GM18907 (cell line): Measurements from ENCODE around the gene CLN3.
"Not testable (repeated sequence)": the region's sequence is repeated elsewhere in the genome, so short reads cannot be mapped to it uniquely, and the experiment has no call there.

Source experiments
- ATAC-seq: cut with Tn5 transposase; IDR thresholded peaks from one replicate; pipeline ENCODE4 v1.9.1; 2021; ENCODE audit warnings: mild to moderate bottlenecking, moderate library complexity; ENCODE audit not compliant: unreplicated experiment

The CLN3 gene

GRCh38 chr16:28491970-28492474, at the start of gene CLN3:
TSS of gene CLN3 (minus strand) at chr16:28492074. CDS start at chr16:28491759, 315 bp downstream.
- ATAC-seq: peak; percentile 71

- ATAC-seq: no peak
These were observed 48.5 kb upstream of the CLN3 start for GRCh38 chr16:28540346-28540745.

- no peak for ATAC-seq
These were observed 47.1 kb upstream of the CLN3 start, which contains the start of gene NUPR1 for GRCh38 chr16:28538733-28539596. TSS of gene NUPR1 (minus strand) at chr16:28538974. CDS start at chr16:28538907, 67 bp downstream.

- ATAC-seq: no peak
These were observed 46.3 kb upstream of the CLN3 start for GRCh38 chr16:28537964-28538732.

GRCh38 chr16:28537076-28537475, 45.2 kb upstream of the CLN3 start:
- no peak for ATAC-seq

GRCh38 chr16:28534542-28535373, 42.9 kb upstream of the CLN3 start:
- ATAC-seq: no peak

- ATAC-seq: no peak
These were observed 41.2 kb upstream of the CLN3 start for GRCh38 chr16:28532940-28533647.

- ATAC-seq: no peak
These were observed 40.2 kb upstream of the CLN3 start for GRCh38 chr16:28531777-28532744.

GRCh38 chr16:28529124-28529523, 37.2 kb upstream of the CLN3 start:
- ATAC-seq: no peak

- no peak for ATAC-seq
These were observed 36.6 kb upstream of the CLN3 start for GRCh38 chr16:28528463-28528867.

GRCh38 chr16:28527985-28528384, 36.1 kb upstream of the CLN3 start:
- no peak for ATAC-seq

- ATAC-seq: not testable (repeated sequence)
These were observed 35.4 kb upstream of the CLN3 start for GRCh38 chr16:28527100-28527785.

GRCh38 chr16:28526201-28527099, 34.6 kb upstream of the CLN3 start:
- no peak for ATAC-seq

- ATAC-seq: no peak
These were observed 32.9 kb upstream of the CLN3 start for GRCh38 chr16:28524681-28525171.

- ATAC-seq: no peak
These were observed 30.9 kb upstream of the CLN3 start for GRCh38 chr16:28522792-28523191.

- no peak for ATAC-seq
These were observed 29.6 kb upstream of the CLN3 start for GRCh38 chr16:28521436-28521835.

GRCh38 chr16:28520672-28521071, 28.8 kb upstream of the CLN3 start:
- ATAC-seq: no peak
